ENCODE results near the gene SLC39A9.

DNA sequence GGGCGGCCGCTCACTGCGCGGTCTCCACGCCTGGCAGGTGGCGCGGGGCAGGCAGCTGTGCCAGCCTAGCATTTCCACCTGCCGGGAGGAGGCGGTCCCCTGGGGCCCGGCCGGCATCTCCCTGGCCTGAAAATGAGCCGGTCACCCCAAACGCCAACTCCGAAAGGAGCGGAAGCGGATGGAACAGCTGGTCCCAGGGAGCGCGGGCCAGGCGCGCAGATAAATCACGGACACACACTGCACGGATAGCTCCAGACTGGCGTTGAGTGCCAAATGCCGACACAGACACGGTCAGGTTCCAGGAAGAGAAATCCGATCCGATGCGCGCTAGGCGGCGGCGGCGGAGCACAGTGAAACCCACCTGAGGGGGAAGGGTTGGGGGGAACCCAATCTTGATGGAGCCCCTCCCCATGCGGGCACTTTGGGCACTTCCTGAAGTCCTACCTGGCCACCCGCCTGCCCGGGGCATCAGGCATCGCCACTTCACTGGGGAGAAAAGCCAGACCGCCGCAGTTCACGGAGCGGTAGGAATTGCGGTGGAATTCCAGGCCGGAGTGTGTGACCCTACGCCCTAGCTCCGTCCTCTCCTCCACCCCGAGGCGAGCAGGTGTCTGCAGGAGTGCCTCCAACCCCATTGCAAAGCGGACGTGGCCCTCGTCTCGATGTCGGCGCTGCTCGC, 85.4 kb downstream of the SLC39A9 start:
- TF ChIP-seq, protein P1, sequence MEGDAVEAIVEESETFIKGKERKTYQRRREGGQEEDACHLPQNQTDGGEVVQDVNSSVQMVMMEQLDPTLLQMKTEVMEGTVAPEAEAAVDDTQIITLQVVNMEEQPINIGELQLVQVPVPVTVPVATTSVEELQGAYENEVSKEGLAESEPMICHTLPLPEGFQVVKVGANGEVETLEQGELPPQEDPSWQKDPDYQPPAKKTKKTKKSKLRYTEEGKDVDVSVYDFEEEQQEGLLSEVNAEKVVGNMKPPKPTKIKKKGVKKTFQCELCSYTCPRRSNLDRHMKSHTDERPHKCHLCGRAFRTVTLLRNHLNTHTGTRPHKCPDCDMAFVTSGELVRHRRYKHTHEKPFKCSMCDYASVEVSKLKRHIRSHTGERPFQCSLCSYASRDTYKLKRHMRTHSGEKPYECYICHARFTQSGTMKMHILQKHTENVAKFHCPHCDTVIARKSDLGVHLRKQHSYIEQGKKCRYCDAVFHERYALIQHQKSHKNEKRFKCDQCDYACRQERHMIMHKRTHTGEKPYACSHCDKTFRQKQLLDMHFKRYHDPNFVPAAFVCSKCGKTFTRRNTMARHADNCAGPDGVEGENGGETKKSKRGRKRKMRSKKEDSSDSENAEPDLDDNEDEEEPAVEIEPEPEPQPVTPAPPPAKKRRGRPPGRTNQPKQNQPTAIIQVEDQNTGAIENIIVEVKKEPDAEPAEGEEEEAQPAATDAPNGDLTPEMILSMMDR (IDR thresholded peaks at IDR 0.05): no peak
- TF ChIP-seq EZH2 (IDR thresholded peaks at IDR 0.05; ENCODE audit: borderline replicate concordance, insufficient read depth, low read depth, low read length, poor library complexity, severe bottlenecking): no peak

Data from B cell (primary cell).